ENCODE results near the gene FOXN1. TPM values are rescaled to one million over a fixed set of nuclear protein-coding genes. Genes with fewer than 3 reads are reported as not detected.
"Not testable (repeated sequence)": the region's sequence is repeated elsewhere in the genome, so short reads cannot be mapped to it uniquely, and the experiment has no call there.

The FOXN1 gene
- total RNA-seq, 1 donor from 2014 or later = not detected

DNA sequence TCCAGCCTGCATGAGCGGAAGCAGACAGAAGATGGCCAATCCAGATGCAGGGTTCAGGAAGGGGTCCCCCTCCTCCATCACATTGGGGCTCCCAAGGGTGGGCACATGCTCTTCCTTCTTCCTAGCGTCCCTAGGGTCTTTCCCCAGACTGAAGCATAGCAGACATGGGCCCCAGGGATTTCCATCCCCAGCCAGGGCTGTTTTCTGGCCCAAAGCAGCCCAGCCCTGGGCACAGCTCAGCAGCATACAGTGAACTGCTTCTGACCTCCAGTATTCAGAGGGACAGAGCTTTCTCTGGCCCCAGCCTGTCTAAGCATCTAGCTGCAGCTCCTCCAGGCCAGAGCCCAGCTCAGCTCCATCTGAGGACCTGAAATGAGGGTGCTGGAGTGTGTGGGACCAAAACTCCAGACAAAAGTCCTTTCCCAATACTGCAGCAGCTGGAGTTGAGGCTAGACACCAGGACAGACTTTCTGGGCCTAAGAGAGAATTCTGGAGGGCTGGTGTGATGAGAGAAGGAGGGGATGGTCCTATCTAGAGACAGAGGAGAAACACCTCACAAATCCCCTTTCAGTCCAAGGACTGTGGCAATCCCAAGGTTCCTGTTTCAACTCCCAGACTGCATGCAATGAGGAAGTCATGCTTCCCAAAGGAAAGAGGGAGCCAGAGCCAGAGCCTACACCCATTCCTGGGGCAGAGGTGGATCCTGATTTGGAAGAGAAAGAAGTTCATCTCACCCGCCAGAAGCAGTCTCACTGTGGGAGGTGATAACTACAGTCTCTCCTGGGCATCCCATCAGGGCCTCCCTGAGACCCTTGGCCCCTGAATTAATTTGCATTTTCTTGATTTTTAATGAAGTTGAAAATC is 4.5 kb upstream of the FOXN1 start:
- no peak for DNase-seq

DNA sequence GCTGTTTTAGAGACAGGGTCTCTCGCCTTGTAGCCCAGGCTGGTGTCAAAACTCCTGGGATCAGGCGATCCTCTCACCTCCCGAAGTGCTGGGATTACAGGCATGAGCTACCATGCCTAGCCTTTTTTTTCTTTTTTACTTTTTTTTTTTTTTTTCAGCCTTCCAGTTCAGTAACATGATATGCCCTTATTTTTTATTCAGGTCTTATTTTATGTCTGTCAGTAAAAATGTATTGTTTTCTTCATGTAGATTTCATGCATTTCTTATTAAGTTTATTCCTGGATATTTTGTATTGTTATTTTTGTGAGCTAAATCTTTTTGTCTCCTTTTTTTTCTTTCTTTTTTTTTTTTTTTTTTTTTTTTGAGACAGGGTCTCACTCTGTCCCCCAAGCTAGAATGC is 2.7 kb upstream of the FOXN1 start:
- no peak for DNase-seq

DNA sequence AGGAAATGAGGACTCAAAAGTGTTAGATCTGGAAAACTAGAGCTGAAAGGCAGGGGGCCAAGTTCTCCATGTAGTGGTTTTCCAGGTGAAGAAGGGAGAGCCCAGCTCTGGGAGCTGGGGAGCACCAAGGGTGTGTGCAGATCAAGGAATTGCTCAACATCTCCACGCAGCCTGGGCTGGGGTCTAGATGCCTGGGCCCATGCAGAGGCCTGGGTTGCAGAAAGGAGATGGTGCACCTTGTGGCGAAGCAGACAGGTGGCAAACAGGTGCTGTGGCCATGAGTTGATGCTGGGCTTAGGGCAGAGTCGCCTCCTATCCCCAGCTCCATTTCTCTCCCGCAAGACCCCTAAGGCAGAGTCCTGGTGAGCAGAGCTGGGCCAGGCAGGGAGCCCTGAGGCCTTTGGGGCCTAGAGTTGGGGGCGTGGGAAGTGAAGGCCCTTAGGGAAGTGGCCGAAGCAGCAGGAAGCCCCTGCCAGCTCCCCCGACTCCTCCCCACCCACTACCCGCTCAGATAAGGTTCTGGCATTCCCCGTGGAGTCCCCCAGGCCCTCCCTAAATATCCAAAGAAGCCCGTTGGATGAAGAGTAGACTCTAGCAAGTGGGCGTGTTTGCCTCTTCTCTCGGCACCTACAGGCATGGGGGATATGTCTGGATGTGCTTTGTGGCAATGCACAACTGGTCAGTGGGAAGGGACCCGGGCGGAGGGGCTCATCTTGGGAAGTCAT is 777 bp downstream of the FOXN1 start:
- DNase-seq = no peak

DNA sequence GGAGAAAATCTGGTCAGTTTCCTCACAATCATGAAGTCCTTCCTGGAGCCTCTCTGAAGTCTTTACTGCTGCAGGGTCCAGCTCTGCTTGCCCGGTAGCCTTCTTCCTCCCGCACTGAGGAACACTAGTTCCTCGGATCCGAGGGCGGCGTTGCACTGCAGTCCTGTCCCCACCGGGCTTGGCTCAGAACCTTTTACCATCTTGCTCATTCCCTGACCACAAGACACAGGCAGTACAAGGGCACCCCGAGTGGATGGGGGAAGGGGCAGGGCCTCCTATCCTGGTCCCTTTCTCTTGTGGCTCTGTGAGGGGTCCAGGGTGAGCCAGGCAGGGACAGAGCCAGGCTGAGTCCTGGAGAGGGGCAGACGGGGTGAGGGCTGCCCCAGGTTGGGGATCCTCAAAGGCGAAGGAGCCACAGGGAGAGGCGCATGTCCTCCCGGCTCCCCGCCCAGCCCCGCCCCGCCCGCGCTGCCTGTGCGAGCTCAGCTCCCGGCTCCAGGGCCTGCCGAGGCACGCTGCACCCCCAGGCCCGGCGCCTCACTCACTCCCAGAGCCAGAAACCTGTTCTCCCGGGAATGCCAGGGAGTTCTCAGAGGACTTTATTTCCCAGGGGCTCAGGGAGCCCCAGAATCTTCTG is 1.5 kb downstream of the FOXN1 start:
- no peak for DNase-seq

DNA sequence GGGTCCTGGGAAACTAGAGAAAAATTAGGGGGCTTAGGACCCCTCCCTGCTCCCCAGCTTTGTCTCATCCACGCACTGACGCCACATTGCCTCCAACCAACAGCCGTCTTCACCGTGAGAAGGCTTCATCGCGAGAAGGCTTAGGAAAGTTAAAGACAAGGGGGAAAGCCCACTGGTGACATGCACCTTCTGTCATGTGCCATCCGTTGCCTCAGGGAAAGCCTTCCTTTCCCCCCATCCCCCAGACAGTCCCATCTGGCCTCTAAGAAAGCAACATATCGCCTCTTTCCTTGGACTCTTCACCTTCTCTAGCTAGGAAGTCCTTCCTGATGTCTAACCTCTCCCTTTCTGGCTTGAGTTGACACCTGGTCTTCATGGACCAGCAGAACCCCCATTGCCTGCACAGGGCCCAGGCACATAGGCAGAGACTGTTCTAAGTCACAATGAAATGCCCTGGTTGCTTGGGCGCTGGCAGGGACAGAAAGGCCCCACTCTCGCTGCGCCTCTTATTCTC is 2.1 kb downstream of the FOXN1 start:
- no peak for DNase-seq

DNA sequence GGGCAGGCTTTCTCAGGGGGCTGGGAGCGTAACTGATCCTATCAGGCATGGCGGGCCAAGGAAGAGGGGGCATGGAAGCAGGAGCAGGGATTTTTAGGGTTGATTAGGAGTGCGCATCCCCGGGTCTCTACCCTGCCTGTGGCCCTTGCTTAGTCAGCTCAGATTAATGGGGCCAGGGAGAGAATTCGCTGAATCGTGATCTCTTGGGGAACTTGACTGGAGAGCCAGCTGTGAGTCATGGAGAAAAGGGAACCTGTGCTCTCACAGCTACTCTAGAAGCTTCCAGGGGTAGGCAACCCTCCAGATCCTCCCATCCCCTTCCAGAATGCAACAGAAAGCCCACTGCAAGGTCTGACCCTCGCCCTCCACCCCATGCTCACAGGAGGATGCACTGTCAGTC is 3.6 kb downstream of the FOXN1 start:
- DNase-seq = no peak

DNA sequence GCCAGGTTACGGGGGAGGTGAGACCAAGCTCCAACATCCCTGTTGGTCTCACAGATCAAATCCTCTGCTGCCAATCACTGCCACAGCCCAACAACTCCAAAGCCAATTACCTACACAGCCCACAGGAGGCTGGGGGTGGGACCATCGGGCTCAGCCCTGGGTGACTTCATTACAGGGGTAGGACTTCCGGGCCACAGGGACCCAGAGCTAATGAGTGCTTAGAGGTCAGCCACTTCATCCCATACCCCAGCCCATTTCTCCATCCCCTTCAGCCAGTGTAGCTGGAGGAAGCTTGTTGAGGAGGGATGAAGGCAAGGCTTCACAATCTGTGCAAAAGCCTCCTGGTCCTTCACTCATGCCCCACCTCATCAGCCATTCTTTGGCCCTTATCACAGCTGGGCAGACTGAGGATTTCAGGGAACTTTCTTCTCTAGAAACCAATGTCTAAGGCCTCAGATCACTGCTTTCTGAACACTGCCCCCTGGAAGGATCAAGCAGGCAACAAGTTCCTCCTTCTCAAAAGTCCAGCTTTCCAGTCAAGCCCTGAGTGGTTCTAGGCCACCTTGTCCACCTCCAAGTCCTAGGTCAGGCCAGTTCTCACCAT is 5.8 kb downstream of the FOXN1 start:
- DNase-seq = no peak

DNA sequence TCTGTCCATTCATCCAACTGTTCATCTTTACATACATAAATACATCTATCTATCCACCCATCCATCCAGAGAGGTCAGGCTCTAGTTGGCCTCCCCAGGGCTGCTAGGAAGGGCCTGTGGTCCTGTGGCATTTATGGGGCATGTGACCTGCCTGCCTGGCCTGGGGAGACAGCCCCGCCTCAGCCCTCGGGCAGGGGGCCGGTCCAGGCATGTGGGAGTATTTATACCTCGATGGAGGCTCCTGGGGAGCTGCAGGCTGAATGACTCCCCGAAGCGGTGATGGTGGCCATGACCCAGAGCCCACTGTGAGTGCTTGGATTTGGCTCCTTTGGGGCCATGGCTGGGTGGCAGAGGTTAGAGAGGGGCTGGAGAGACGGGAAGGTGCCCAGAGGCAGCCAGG is 7.3 kb downstream of the FOXN1 start:
- DNase-seq = no peak

DNA sequence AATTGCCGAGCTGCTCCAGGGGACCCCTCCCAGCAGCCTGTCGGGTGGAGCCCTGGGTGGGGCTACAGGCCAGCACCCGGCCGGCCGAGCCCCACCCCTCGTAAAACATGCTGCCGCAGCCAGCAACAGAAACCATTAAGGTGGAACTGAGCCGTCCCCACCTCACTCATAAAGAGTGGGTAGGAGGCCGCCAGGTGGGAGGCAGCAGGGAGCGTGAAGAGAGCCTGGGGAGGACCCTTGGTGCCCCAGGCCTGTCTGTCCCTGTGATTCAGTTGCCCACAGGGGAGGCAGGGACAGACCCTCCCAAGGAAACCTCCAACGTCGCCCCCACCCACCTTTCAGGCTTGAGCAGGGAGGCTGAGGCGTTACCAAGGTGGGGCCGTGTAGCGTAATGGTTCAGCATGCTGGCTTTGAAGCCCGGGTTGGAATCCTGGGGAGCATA is 8.4 kb downstream of the FOXN1 start:
- no peak for DNase-seq

DNA sequence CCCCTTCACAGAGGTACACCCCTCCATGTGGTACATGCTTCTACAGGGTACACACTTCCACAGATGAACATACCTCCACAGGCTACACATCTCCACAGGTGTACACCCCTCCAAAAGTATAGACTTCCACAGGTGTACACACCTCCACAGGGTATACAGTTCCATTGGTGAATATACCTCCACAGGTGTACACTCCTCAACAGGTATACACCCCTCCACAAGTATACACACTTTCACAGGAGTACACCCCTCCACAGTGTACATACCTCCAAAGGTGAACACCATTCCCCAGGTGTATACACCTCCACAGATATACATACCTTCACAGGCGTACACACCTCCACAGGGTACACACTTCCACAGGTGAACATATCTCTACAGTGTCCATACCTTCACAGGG is 9.4 kb downstream of the FOXN1 start:
- DNase-seq = no peak

DNA sequence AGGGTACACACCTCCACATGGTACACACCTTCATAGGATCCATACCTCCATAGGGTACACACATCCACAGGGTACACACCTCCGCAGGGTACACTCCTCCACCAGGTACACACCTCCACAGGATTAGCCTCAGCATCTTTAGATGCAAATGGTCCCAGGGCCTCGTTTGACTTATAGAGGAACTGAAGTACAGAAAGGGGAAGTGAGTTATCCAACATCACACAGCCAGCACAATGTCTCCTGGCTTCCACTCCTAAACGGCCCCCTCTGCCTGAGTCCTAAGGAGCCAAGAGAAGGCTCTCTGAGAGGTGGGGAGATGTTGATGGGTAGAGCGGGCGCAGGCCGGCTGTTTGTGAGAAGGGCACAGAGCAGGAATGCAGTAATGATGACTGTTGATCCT is 12.0 kb downstream of the FOXN1 start:
- DNase-seq = no peak

DNA sequence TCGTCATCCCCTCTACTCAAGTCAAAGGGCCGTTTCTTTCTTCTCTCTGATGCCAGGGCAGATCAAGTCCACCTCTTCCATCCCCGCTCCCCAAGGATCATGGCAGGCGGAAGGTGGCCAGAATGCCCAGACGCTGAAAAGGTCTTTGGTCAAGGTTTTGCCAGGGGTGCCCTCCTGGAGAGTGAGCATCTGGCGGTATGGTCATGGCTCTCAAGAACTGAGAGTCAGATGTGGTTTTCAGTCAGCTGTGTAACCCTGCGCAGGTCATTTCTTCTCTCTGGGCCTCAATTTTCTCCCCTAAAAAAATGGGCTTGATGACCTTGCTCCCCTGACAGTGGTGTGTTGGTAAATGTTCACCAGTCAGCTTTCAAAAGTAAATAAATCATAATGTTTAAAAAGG is 12.4 kb downstream of the FOXN1 start:
- DNase-seq = no peak

DNA sequence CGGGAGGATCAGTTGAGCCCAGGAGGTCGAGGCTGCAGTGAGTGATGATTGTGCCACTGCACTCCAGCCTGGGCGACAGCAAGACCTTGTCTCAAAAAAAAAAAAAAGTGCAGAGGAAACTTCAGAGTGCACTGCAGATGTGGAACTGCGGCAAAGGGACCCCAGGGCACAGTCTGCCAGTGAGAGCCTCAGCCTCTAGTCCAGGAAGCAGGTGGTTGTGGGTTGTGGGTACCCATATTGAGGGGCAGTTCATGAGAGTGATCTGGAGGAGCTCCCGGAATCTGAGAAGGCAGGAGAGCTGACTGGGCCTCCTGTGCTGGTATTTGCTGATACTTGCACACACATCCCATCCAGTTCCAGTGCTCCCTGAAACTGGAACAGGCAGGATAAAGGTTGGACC is 13.1 kb downstream of the FOXN1 start:
- DNase-seq = no peak

DNA sequence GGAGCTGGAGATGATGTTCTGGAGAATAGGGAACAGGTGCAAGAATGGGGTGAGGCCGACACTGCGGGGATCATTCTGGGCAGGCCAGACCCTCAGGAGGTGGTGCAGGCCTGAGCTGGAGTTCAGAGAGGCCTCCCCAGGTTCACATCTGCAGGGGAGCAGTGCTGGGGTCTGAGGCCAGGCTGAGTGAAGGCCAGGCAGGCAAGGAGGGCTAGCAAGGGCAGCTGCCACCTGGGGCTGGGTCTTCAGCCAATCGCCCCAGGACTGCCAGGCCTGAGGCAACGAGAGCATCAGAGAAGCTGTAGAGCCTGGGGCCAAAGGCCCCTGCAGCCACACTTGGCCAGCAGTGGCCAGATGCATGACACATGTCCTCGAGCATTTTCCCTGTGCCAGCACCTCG is 14.5 kb downstream of the FOXN1 start:
- no peak for DNase-seq

DNA sequence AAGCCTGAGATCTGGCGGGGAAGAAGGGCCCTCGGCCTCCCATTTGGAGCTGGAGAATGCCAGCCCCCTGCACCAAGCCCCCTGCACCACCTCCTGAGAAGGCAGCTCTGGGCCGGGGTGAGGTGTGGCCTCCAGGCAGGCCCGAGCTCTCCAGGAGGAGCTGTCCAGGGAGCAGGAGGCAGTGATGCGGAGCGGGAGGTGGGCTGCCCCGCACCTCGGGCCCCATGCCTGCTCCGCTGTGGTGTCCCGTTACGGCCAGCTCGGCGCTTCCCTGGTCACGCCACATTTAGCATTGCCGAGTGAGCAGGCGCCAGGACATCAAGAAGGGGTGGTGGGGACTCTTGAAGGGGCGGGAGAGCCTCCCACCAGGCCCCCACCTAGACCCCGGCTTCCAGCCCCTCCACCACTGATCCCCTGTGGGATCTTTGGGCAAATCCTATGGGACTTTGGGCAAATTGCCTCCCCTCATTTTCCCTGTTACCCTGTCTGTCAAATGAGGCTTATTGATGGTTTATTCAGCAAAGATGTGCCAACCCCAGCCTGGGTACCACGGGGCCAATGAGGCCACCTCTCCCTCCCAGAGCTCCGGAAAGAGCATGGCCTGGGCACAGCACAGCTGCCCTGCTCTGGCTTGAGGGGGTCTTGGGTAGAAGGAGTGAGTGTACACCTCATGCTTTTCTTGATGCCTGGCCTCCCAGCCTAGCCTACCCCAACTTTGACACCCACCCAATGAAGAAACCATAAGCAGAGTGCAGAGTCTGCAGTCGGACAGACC is 15.3 kb downstream of the FOXN1 start:
- no peak for DNase-seq

DNA sequence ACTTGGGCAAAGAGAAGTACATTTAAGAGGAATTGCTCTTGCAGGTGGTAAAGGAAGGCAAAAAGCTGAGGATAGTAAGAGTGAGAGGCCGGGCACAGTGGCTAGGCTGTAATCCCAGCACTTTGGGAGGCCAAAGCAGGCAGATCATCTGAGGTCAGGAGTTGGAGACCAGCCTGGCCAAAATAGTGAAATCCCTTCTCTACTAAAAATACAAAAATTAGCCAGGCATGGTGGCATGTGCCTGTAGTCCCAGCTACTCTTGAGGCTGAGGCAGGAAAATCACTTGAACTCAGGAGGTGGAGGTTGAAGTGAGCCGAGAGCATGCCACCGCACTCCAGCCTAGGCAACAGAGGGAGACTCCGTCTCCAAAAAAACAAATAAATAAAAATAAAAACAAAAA is 16.1 kb downstream of the FOXN1 start:
- DNase-seq = not testable (repeated sequence)

DNA sequence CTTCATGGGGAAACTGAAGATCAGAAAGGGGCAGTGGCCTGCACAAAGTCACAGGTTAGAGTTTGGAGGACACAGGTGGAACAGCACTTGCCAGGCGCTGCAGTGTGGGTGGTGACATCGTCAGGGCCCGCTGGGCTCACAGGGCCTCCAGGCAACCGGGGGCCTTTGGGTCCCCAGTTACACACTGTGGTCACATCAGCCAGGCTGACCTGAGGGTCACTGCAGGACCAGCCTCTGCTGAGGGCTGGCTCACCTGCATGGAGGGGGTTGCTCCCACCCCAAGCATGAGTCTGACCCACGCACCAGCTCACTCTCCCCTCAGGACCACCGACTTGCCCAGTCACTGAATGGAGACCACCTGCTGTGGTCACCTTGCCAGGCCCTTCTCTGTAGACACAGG is 17.0 kb downstream of the FOXN1 start:
- DNase-seq = no peak

DNA sequence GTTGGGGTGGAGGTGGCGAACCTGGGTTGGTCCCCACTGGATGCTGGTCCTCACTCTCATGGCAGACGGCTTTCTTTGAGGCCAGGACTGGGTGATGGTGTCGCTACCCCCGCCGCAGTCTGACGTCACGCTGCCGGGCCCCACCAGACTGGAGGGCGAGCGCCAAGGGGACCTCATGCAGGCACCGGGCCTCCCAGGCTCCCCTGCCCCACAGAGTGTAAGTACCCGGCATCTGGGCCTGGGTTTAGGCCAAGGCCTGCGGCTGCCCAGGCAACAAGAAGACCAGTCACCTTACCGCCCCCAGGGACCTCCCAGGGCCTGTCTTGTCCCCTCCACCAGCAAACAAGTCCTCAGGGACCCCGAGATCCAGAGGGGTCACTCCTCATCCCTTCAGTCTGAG is 17.7 kb downstream of the FOXN1 start:
- no peak for DNase-seq

DNA sequence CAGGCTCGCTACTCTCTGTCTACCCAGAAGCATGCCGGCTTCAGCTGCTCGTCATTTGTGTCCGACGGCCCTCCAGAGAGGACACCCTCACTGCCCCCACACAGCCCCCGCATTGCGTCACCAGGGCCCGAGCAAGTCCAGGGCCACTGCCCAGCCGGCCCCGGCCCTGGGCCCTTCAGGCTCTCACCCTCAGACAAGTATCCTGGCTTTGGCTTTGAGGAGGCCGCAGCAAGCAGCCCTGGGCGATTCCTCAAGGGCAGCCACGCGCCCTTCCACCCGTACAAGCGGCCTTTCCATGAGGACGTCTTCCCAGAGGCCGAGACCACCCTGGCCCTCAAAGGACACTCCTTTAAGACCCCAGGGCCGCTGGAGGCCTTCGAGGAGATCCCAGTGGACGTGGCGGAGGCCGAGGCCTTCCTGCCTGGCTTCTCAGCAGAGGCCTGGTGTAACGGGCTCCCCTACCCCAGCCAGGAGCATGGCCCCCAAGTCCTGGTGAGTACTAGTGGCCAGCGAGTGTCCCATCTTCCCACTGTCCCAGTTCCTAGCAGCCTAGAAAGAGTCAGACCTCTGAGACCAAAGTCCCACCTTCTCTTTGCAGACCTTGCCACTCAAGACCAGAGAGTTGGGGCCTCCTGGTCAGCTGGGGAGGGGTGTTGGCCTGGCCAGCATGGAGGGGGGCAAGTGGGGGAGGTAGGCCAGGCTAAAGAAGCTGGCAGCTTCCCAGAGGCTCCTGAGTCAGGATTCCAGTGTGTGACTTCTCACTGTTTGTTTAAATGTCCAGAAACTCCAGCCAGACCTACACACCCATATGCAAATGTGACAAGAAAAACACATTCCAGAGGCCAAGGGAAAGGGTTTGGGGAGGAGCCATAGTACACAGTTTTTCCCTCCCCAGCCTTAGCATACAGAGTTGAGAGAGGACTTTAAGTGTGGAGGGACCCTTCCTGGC is 18.6 kb downstream of the FOXN1 start:
- DNase-seq = no peak

DNA sequence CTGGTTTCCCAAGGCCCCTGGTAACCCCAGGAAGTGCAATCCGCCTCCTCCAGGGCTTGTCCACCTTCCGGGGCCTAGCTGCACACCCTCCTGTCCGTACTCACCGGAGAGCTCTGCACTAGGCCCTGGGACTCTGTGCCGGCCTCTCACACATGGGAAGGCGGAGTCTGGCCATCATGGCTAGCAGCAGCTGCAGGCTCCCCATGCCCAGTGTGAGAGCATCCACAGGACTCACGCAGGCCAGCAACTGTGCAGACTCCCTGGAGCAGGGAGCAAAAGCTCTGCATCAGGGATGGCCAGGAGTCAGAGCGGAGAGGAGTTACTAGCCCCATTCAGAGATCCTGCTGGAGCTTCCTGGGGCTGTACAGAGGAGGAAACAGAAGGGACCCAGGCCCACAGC is 20.2 kb downstream of the FOXN1 start:
- no peak for DNase-seq

DNA sequence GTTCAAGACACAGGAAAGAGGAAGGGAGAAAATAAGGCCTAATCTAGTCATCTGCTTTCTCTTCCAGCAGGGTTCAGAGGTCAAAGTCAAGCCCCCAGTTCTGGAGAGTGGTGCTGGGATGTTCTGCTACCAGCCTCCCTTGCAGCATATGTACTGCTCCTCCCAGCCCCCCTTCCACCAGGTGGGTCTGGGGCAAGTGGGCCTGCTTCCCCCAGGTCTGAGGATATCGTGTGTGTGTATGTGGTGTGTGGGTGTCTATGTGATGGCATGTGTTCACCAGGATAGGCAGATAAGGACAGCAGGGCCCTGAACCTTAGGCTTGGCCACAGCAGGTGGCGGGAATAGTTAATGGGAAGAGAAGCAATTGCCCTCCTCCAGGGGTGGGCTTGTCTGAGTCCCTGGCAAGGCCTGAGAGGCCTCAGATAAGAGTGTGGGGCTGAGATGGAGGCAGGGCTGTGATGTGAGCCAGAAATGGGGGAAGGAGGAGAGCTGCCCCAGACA is 21.1 kb downstream of the FOXN1 start:
- DNase-seq = no peak
